Heart left ventricle (tissue), 16 donors: Measurements from ENCODE around the gene CTNNA3. TPM values are rescaled to one million over a fixed set of nuclear protein-coding genes. Genes with fewer than 3 reads are reported as not detected.

Experiments
- ATAC-seq, 4 donors: fragments of 200-7000 bp; cut with Tn5 transposase; one replicate each; pipeline ENCODE4 v1.9.1; 2020 to 2022; ENCODE audit warnings: moderate library complexity in 4 of 4, mild to moderate bottlenecking in 3 of 4, moderate number of reproducible peaks in 1 of 4
- DNase-seq, 5 donors: peaks; one replicate each; pipeline ENCODE4 v3.0.0-alpha.2; 2020
- H3K27ac ChIP-seq, 12 donors: fragments of 200-600 bp; sonication (generic) in 4 of 12; one replicate each; pipeline versions ENCODE4 v1.5.0 to v1.8.0; 2016 to 2022; ENCODE audit warnings: mild to moderate bottlenecking in 2 of 12
- H3K27me3 ChIP-seq, 9 donors: fragments of 200-600 bp; sonication (generic) in 2 of 9; one replicate each; pipeline versions ENCODE4 v1.5.1 to v1.8.0; 2016 to 2022; ENCODE audit warnings: mild to moderate bottlenecking in 3 of 9
- H3K36me3 ChIP-seq, 9 donors: fragments of 200-600 bp; sonication (generic) in 2 of 9; one replicate each; pipeline versions ENCODE4 v1.5.0 to v1.8.0; 2018 to 2022; ENCODE audit warnings: mild to moderate bottlenecking in 2 of 9
- H3K4me1 ChIP-seq, 12 donors: fragments of 200-600 bp; sonication (generic) in 4 of 12; one replicate each; pipeline versions ENCODE4 v1.5.0 to v1.8.0; 2016 to 2022; ENCODE audit warnings: mild to moderate bottlenecking in 3 of 12
- H3K4me3 ChIP-seq, 12 donors: fragments of 200-600 bp; sonication (generic) in 4 of 12; one replicate each; pipeline versions ENCODE4 v1.5.0 to v1.8.0; 2017 to 2022; ENCODE audit warnings: mild to moderate bottlenecking in 9 of 12, moderate library complexity in 4 of 12
- H3K9me3 ChIP-seq, 12 donors: fragments of 200-600 bp; sonication (generic) in 4 of 12; one replicate each; pipeline versions ENCODE4 v1.5.0 to v1.8.0; 2016 to 2022; ENCODE audit warnings: mild to moderate bottlenecking in 1 of 12
- POLR2A ChIP-seq, 2 donors: fragments of 450-650 bp; IDR thresholded peaks; one replicate each; pipeline ENCODE4 v1.6.1; 2017; ENCODE audit warnings: antibody characterized with exemption in 2 of 2, mild to moderate bottlenecking in 2 of 2, moderate library complexity in 2 of 2
- WGBS, 4 donors: extraction: QIAGEN DNeasy Blood & Tissue Kit in 2 of 4; methylation state at CpG; one replicate each; pipeline versions ENCODE4 v1.1.5 to v1.1.7; 2013 to 2018; 5-methylcytosine and 5-hydroxymethylcytosine counted together
- intact Hi-C, 10 donors: fragments of 100-400 bp; cut with DNase I; formaldehyde crosslinking; loops; one replicate each; pipeline versions ENCODE4 v1.11.1 to v1.14.2; 2022
- polyA plus RNA-seq, 2 donors: library from polyadenylated mRNA; stranded (reverse); fragments of 200-250 nt; gene quantifications; one replicate each; pipeline ENCODE4 v1.2.3, GENCODE V29; 2013
- total RNA-seq, 9 donors: library from RNA; depleted of rRNA in 2 of 9; stranded (reverse); fragments of >200 nt in 2 of 9; fragmentation: NEBNext Ultra II Directional in 3 of 9; extraction: Animal tissue kit (Norgen Biotek cat#: 25700) in 3 of 9; gene quantifications; one replicate each; pipeline versions ENCODE4 v1.1.0 to v1.2.4, GENCODE V29; 2016 to 2023
- TF ChIP-seq, protein P1 (sequence below), 12 donors: fragments of 200-600 bp; sonication (generic) in 4 of 12; IDR thresholded peaks; one replicate each; pipeline versions ENCODE4 v1.5.0 to v1.8.0; 2018 to 2022; ENCODE audit warnings: antibody characterized with exemption in 12 of 12, mild to moderate bottlenecking in 5 of 12
- donor health status: ischemic (EF 13 %, LVEDD 7.1; RV severe dilation, severe dysfunction).
- donor health status: healthy with polysubstance abuse.
- donor health status: DM: no; HTN: yes; CAD: no.
- donor health status: DM: no; HTN: no; CAD: no.
- donor health status: ischemic (EF 25% LVEDD 6.9; RV normal size, moderate dysfunction).
- donor health status: ischemic (EF 25% LVEDD 5.7; RV mildly dilated, moderate dysfunction).
- donor health status: healthy.
- donor health status: DM: yes; HTN: yes; CAD: no.
- donor health status: ischemic (EF 35%, LVEDD 5.7; RV mildly dilated, moderate dysfunction).
- donor health status: nonischemic (EF 11% LVEDD 7.7; RV severe dilation, severe dysfunction).
- donor health status: DM: yes; HTN: yes; CAD: no.
- donor health status: PGD.
- donor health status: ischemic (EF 29% LVEDD 5.4; RV normal size, mild dysfunction).
- donor health status: nonischemic (EF 23%, LVEDD 6.1; RV moderate dilation, normal function).

Gene CTNNA3
- total and polyA plus RNA-seq, 11 donors, result 4.8 to 200 (median 99.0) TPM

- no peak overlapping the region for H3K4me3 ChIP-seq
- no peak overlapping the region for H3K27ac ChIP-seq
- no peaks in the 10 kb centered on the region for H3K9me3 ChIP-seq
- intact Hi-C loops, result no loop called here
- ATAC-seq (no peak), DNase-seq (no peak)
- no peaks in the 10 kb centered on the region for H3K27me3 ChIP-seq
- 10 to 22% (median 18%) methylated on average over 2 of the region's 2 CpGs for WGBS, 4 donors
- no peaks in the 10 kb centered on the region for H3K36me3 ChIP-seq
- peaks cover 0 to 8% (median 0%) of the 10 kb centered on the region in 12 donors for H3K4me1 ChIP-seq
- no peak for TF ChIP-seq POLR2A (IDR thresholded peaks at IDR 0.05)
- TF ChIP-seq, protein P1, sequence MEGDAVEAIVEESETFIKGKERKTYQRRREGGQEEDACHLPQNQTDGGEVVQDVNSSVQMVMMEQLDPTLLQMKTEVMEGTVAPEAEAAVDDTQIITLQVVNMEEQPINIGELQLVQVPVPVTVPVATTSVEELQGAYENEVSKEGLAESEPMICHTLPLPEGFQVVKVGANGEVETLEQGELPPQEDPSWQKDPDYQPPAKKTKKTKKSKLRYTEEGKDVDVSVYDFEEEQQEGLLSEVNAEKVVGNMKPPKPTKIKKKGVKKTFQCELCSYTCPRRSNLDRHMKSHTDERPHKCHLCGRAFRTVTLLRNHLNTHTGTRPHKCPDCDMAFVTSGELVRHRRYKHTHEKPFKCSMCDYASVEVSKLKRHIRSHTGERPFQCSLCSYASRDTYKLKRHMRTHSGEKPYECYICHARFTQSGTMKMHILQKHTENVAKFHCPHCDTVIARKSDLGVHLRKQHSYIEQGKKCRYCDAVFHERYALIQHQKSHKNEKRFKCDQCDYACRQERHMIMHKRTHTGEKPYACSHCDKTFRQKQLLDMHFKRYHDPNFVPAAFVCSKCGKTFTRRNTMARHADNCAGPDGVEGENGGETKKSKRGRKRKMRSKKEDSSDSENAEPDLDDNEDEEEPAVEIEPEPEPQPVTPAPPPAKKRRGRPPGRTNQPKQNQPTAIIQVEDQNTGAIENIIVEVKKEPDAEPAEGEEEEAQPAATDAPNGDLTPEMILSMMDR (IDR thresholded peaks at IDR 0.05), result no peak
Measured at GRCh38 chr10:67257018-67257417, 439.0 kb downstream of the CTNNA3 start.

DNA sequence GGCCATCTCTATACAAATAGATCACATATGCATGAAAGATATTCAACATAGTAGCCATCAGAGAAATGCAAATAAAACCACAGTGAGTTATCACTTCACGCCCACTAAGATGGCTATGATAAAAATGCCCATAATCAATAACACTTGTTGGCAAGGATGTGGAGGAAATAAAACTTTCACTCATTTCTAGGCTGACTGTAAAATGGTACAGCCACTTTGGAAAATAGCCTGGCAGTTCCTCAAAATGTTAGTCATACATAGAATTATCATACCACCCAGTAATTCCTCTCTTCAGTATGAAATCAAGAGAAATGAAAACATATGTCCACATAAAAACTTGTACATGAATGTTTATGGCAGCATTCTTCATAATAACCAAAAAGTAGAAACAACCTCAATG lies 445.3 kb downstream of the CTNNA3 start:
- DNase-seq, result no peak
- intact Hi-C loops, result no loop called here
- no peaks in the 10 kb centered on the region for H3K4me1 ChIP-seq
- H3K4me3 ChIP-seq, result no peak overlapping the region
- no peaks in the 10 kb centered on the region for H3K27me3 ChIP-seq
- peaks cover 0 to 9% (median 0%) of the 10 kb centered on the region in 12 donors for H3K9me3 ChIP-seq
- ATAC-seq, result no peak
- TF ChIP-seq POLR2A (IDR thresholded peaks at IDR 0.05), result no peak
- TF ChIP-seq, protein P1 (IDR thresholded peaks at IDR 0.05), result no peak
- WGBS, 4 donors, result 88 to 98% (median 93%) methylated on average over 1 of the region's 1 CpG
- no peak overlapping the region for H3K27ac ChIP-seq
- H3K36me3 ChIP-seq, result no peaks in the 10 kb centered on the region

GRCh38 chr10:67246066-67246555 lies 449.9 kb downstream of the CTNNA3 start:
- peaks cover 0 to 7% (median 0%) of the 10 kb centered on the region in 12 donors for H3K4me1 ChIP-seq
- no peaks in the 10 kb centered on the region for H3K27me3 ChIP-seq
- WGBS, 4 donors, result 84 to 91% (median 88%) methylated on average over 3 of the region's 3 CpGs
- DNase-seq (no peak), ATAC-seq (no peak)
- no peak overlapping the region for H3K4me3 ChIP-seq
- H3K9me3 ChIP-seq, result peaks cover 0 to 9% (median 0%) of the 10 kb centered on the region in 12 donors
- H3K27ac ChIP-seq, result no peak overlapping the region
- TF ChIP-seq POLR2A (IDR thresholded peaks at IDR 0.05), result no peak
- TF ChIP-seq, protein P1 (IDR thresholded peaks at IDR 0.05), result no peak
- intact Hi-C loops, result no loop called here
- H3K36me3 ChIP-seq, result no peaks in the 10 kb centered on the region

- intact Hi-C loops, result no loop called here
- TF ChIP-seq, protein P1 (IDR thresholded peaks at IDR 0.05), result no peak
- TF ChIP-seq POLR2A (IDR thresholded peaks at IDR 0.05), result no peak
Measured at GRCh38 chr10:67242528-67242927, 453.5 kb downstream of the CTNNA3 start.

More at GRCh38 chr10:67242528-67242927, 453.5 kb downstream of the CTNNA3 start:
- DNase-seq (no peak), ATAC-seq (no peak)
- H3K27me3 ChIP-seq, result no peaks in the 10 kb centered on the region
- H3K27ac ChIP-seq, result no peak overlapping the region
- H3K36me3 ChIP-seq, result no peaks in the 10 kb centered on the region
- 39 to 46% (median 41%) methylated on average over 3 of the region's 3 CpGs for WGBS, 4 donors
- no peaks in the 10 kb centered on the region for H3K9me3 ChIP-seq
- H3K4me1 ChIP-seq, result peaks cover 0 to 12% (median 0%) of the 10 kb centered on the region in 12 donors
- no peak overlapping the region for H3K4me3 ChIP-seq
